SH-SY5Y (cell line): ENCODE data around the gene TBC1D10A.

Experiments
- GATA2 ChIP-seq: IDR thresholded peaks from 2 replicates; pipeline ENCODE4 v1.6.1; 2011; ENCODE audit warnings: mild to moderate bottlenecking, low read depth, low read length
- GATA3 ChIP-seq: IDR thresholded peaks from 2 replicates; pipeline ENCODE4 v1.6.1; 2011; ENCODE audit warnings: low read depth, mild to moderate bottlenecking, low read length, moderate library complexity

- TF ChIP-seq GATA2 (no peak), GATA3 (no peak)
Measured at GRCh38 chr22:30314915-30315314, 11.8 kb downstream of the TBC1D10A start.
